Choroid plexus epithelial cell (primary cell): ENCODE measurements around the gene NSD1.

Experiments
- DNase-seq: peaks from one replicate; pipeline ENCODE4 v3.0.0-alpha.2; 2010; ENCODE audit warnings: low read depth
- H3K4me3 ChIP-seq: 2 replicates; pipeline ENCODE4 v1.5.1; 2011; ENCODE audit warnings: low read depth, mild to moderate bottlenecking, control low read depth, low read length, moderate library complexity
- TF ChIP-seq, protein P1 (sequence below): conservative IDR thresholded peaks from 2 replicates; pipeline ENCODE4 v1.5.1; 2011; ENCODE audit warnings: low read depth, mild to moderate bottlenecking, control low read depth, inconsistent platforms, low read length, moderate library complexity

NSD1 gene

DNA sequence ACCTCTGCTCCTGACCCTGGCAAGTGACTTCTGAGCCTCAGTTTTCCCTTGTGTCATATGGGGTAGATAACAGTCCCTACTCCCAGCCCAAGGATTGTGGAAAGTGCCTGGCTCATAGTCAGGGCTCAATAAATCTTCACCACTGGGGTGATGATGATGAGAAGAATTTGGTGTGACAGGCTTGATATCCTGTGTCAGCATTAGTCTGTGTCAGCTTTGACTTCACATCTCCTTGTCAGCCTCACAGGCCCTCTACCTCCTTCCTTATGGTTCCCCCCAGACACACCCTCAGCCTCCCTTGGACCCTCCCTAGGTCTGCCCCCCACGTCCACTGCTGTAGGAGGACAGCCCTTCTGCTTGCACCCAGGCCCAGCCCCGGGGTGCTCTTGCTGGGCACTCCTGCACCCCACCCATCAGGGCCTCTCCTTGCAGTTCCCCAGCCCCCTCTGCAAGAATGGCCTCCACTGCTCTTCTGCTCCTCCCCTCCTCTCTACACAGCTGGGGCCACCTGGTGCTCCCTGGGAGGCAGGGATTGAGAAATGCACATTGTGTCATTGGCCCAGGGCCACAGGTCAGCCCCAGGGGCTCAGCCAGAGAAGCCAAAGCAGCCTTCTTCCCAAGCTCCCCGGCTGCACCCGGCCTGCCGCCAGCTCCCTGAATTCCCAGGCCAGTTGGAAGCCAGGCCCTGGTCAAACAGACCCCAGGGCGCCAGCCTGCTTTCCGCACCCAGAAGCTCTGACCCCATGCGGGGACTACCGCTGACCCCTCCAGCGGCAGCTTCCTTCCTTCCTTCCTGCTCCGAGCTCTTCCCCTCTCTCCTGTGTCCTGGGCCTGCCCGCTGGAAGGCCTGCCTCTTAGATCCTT, 39.1 kb upstream of the NSD1 start:
- DNase-seq, result peak; percentile 90
- no peak overlapping the region for H3K4me3 ChIP-seq
- TF ChIP-seq, protein P1, sequence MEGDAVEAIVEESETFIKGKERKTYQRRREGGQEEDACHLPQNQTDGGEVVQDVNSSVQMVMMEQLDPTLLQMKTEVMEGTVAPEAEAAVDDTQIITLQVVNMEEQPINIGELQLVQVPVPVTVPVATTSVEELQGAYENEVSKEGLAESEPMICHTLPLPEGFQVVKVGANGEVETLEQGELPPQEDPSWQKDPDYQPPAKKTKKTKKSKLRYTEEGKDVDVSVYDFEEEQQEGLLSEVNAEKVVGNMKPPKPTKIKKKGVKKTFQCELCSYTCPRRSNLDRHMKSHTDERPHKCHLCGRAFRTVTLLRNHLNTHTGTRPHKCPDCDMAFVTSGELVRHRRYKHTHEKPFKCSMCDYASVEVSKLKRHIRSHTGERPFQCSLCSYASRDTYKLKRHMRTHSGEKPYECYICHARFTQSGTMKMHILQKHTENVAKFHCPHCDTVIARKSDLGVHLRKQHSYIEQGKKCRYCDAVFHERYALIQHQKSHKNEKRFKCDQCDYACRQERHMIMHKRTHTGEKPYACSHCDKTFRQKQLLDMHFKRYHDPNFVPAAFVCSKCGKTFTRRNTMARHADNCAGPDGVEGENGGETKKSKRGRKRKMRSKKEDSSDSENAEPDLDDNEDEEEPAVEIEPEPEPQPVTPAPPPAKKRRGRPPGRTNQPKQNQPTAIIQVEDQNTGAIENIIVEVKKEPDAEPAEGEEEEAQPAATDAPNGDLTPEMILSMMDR, result no peak

DNA sequence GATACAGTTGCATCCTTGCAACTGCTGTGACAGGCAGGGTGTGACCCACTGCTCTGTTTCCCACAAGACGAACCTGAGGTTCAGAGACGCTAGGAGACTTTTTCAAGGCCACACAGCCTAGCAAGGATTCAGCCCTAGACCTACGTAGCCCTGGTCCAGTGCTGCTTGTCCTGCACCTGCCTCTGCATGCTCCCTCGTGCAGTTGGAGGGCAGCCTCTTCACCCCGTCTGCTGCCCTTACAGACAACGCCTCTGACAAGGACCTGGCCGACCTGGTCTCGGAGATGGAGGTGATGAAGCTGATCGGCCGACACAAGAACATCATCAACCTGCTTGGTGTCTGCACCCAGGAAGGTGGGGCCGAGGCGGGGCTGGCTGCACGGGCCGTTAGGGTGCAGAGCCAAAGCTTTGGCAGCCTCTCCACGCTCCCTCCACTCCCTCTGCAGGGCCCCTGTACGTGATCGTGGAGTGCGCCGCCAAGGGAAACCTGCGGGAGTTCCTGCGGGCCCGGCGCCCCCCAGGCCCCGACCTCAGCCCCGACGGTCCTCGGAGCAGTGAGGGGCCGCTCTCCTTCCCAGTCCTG, 38.4 kb upstream of the NSD1 start:
- no peak overlapping the region for H3K4me3 ChIP-seq
- TF ChIP-seq, protein P1, result no peak
- no peak for DNase-seq

DNA sequence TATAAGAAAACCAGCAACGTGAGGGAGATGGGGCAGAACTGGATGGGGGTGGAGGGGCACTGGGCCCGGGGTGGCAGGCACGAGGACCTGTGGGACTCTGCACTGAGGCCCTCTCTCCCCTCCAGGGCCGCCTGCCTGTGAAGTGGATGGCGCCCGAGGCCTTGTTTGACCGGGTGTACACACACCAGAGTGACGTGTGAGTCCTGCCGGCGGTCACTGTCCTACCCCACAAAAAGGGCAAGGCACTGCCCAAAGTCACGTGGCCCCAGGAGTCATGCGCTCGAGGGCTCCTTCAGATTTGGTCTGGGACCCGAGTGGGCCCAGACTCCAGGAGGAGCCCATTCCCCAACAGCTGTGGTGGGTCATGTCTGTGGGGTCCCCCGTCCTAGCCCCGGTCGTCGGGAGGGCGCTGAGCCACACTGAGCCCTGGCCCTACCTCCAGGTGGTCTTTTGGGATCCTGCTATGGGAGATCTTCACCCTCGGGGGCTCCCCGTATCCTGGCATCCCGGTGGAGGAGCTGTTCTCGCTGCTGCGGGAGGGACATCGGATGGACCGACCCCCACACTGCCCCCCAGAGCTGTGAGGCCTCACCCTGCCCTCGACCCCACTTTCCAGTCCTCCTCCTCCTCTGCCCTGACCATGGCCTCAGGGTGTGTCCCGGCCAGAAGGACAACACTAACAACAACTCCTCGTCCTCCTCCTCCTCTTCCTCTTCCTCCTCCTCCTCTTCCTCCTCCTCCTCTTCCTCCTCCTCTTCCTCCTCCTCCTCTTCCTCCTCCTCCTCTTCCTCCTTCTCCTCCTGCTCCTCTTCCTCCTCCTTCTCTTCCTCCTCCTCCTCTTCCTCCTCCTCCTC, 37.2 kb upstream of the NSD1 start:
- TF ChIP-seq, protein P1, result no peak
- no peak for DNase-seq
- H3K4me3 ChIP-seq, result no peak overlapping the region

DNA sequence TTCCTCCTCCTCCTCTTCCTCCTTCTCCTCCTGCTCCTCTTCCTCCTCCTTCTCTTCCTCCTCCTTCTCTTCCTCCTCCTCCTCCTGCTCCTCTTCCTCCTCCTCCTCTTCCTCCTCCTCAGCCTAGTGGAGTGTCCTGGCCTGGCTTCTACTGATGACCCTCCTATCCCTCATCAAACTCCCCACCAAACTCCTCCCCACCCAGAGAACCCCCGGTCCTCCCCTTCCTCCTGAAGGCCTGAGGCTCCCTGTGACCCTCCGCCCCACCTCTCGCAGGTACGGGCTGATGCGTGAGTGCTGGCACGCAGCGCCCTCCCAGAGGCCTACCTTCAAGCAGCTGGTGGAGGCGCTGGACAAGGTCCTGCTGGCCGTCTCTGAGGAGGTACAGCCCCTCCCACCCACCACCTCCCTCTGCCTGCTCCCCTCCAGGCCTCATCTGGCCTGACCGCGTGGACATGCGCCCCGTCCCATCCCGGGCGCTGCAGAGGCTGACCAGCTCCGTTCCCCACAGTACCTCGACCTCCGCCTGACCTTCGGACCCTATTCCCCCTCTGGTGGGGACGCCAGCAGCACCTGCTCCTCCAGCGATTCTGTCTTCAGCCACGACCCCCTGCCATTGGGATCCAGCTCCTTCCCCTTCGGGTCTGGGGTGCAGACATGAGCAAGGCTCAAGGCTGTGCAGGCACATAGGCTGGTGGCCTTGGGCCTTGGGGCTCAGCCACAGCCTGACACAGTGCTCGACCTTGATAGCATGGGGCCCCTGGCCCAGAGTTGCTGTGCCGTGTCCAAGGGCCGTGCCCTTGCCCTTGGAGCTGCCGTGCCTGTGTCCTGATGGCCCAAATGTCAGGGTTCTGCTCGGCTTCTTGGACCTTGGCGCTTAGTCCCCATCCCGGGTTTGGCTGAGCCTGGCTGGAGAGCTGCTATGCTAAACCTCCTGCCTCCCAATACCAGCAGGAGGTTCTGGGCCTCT, 36.3 kb upstream of the NSD1 start:
- H3K4me3 ChIP-seq, result no peak overlapping the region
- TF ChIP-seq, protein P1, result no peak
- DNase-seq, result no peak

DNA sequence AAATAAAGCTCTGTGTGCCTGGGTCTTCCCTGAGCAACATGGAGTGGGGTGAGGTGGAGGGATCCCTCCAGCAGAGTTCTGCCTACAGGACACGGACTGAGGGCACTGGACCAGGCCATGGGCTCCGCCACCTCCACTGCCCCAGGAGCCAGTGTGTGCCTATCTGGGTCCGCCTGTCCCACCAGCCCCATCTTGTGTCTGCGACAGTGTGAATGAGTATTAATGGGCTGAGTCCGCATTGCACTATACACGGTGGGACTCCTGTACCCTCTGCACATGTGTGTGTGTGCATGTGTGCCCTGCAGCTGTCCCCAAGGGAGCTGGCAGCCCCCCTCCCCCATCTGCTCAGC, 35.5 kb upstream of the NSD1 start:
- no peak for DNase-seq
- TF ChIP-seq, protein P1, result no peak
- H3K4me3 ChIP-seq, result no peak overlapping the region

DNA sequence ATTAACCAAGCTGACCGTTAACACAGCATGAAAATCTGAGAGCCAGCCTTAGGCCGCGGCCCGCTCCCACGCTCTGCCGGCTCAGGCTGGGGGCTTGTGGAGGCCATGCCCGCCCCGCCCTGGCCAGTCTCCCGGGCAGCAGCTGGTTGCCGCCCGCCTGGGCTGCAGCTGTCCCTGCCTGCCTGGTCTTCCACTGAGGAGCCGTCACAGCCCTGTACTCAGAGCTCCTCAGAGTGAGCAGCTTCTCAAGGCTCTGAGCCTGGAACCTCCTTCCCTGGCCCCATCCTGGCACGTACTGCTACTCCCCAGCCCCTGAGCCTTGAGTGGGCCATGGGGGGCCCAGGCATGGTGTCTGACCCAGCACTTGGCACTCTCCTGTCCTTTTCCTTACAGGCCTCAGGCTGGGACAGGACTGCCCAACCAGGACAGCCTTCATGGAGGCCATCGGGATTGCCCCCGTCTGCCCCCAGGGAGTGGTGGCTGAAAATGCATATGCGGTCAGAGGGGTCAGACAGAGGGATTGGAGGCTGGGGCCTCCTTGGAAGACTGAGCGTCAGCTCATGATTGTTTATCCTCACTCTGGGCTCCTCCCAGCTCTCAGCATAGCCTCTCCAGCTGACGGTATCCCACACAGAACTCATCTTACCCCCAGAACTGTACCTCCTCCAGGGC, 35.0 kb upstream of the NSD1 start:
- TF ChIP-seq, protein P1, result no peak
- H3K4me3 ChIP-seq, result no peak overlapping the region
- DNase-seq, result peak; percentile 50
